ENCODE measurements around the gene ABCC3. TPM values are rescaled to one million over a fixed set of nuclear protein-coding genes. Genes with fewer than 3 reads are reported as not detected.

ABCC3 gene
- total RNA-seq, 6 experiments from 2014 or later, result 18.4 to 23.6 (median 21.3) TPM

GRCh38 chr17:50693036-50693682 is 58.5 kb downstream of the ABCC3 start:
- Mint-ChIP-seq H3K4me3 (peak overlapping the region; percentile 59), H3K36me3 (ENCODE audit: low read depth) (peaks cover 30% of the 10 kb centered on the region), H3K27me3 (ENCODE audit: insufficient read depth) (peaks cover 2% of the 10 kb centered on the region), H3K4me1 (ENCODE audit: low read depth) (peaks cover 69% of the 10 kb centered on the region), H3K9me3 (no peaks in the 10 kb centered on the region), H3K27ac (peak overlapping the region; percentile 65)
- TF ChIP-seq, protein P1, sequence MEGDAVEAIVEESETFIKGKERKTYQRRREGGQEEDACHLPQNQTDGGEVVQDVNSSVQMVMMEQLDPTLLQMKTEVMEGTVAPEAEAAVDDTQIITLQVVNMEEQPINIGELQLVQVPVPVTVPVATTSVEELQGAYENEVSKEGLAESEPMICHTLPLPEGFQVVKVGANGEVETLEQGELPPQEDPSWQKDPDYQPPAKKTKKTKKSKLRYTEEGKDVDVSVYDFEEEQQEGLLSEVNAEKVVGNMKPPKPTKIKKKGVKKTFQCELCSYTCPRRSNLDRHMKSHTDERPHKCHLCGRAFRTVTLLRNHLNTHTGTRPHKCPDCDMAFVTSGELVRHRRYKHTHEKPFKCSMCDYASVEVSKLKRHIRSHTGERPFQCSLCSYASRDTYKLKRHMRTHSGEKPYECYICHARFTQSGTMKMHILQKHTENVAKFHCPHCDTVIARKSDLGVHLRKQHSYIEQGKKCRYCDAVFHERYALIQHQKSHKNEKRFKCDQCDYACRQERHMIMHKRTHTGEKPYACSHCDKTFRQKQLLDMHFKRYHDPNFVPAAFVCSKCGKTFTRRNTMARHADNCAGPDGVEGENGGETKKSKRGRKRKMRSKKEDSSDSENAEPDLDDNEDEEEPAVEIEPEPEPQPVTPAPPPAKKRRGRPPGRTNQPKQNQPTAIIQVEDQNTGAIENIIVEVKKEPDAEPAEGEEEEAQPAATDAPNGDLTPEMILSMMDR (IDR thresholded peaks at IDR 0.05), result no peak
- DNase-seq, result peak; percentile 33

DNA sequence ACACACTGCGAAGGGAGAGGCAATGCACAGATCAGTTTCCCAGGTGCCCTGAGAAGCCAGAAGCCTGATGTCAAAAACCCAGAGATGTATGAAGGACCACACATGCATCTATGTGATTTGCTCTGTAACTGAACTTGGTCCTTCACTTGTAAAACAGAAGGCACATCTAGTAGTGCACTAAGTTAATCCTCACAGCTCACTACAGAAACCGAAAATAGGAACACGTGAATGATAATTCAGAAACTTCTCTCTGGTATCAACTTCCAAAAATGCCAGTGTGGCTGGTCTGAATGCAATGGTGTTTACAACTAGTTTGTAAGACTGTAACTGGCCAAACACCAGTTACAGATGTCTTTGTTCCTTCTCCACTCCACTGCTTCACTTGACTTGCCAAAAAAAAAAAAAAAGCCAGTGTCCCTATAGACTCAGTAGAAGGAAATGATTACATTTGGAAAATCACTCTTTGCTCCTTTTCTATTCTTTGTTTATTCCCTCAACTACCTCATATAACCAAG is 61.7 kb downstream of the ABCC3 start:
- Mint-ChIP-seq H3K27me3 (ENCODE audit: insufficient read depth) (no peaks in the 10 kb centered on the region; the same call in 1 of the 2 replicates), H3K4me1 (ENCODE audit: low read depth) (peaks cover 83% of the 10 kb centered on the region), H3K9me3 (no peaks in the 10 kb centered on the region), H3K4me3 (no peak overlapping the region), H3K27ac (peak overlapping the region; percentile 31; the same call in 1 of the 2 replicates), H3K36me3 (ENCODE audit: low read depth) (peaks cover 44% of the 10 kb centered on the region)
- no peak for DNase-seq
- TF ChIP-seq, protein P1 (IDR thresholded peaks at IDR 0.05), result no peak

DNA sequence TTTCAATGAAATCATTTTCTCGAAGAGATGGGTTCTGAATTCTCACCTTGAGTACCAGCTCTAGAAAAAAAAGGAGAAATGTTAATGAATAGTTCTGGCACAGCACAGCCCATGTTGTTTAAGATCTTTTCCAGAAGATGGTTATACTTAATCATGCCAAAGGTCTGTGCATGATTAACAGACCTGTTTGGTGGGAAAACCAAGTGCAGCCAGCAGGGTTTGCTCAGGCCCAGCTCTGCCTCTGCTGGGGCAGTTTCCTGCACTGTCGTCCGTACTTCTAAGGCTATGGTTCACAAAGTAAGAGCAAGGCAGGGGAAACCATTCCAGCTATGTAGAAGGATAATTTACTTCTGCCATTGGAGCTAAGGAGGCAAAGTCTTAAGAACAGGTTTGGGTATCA is 62.4 kb downstream of the ABCC3 start:
- peak overlapping the region; percentile 50; the same call in 1 of the 2 replicates for H3K27ac Mint-ChIP-seq
- H3K4me1 Mint-ChIP-seq (ENCODE audit: low read depth), result peaks cover 82% of the 10 kb centered on the region

DNA sequence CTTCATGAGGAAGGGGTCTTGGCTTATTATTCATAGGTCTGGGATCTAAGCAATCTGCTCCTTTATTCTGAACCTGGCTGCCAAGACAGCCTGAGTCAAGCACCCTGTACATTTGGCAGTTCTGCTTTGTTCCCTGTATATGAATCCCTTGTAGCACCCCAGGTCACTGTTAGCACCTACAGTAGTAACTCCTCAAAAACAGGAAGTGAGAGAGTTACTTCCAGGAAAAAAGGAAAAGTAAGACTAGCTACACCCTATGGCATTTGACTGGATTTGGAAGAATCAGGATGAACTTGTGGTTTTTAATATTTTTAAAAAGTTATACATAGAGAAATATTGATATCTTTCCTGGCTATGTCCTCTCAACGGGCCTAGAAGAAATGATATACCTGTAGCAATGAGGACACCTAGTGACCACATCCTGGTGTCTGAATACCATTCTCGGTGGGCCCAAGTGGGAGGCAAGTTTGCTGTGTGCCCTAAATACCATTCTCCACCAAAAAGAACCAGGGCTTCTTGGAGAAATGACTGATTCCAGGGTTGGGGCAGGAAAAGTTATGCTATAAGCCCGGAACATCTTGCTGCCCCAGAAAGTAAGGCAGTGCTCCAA is 63.1 kb downstream of the ABCC3 start:
- peaks cover 36% of the 10 kb centered on the region for H3K36me3 Mint-ChIP-seq (ENCODE audit: low read depth)
- H3K4me1 Mint-ChIP-seq (ENCODE audit: low read depth), result peaks cover 75% of the 10 kb centered on the region
- TF ChIP-seq, protein P1 (IDR thresholded peaks at IDR 0.05), result no peak
- H3K27me3 Mint-ChIP-seq (ENCODE audit: insufficient read depth), result no peaks in the 10 kb centered on the region; the same call in 1 of the 2 replicates
- no peaks in the 10 kb centered on the region for H3K9me3 Mint-ChIP-seq
- peak overlapping the region; percentile 50; the same call in 1 of the 2 replicates for H3K27ac Mint-ChIP-seq
- H3K4me3 Mint-ChIP-seq, result no peak overlapping the region
- no peak for DNase-seq

More for the DNA sequence above, 62.4 kb downstream of the ABCC3 start:
- TF ChIP-seq, protein P1 (IDR thresholded peaks at IDR 0.05), result no peak
- Mint-ChIP-seq H3K36me3 (ENCODE audit: low read depth) (peaks cover 43% of the 10 kb centered on the region), H3K27me3 (ENCODE audit: insufficient read depth) (no peaks in the 10 kb centered on the region; the same call in 1 of the 2 replicates), H3K9me3 (no peaks in the 10 kb centered on the region), H3K4me3 (no peak overlapping the region)
- DNase-seq, result no peak

DNA sequence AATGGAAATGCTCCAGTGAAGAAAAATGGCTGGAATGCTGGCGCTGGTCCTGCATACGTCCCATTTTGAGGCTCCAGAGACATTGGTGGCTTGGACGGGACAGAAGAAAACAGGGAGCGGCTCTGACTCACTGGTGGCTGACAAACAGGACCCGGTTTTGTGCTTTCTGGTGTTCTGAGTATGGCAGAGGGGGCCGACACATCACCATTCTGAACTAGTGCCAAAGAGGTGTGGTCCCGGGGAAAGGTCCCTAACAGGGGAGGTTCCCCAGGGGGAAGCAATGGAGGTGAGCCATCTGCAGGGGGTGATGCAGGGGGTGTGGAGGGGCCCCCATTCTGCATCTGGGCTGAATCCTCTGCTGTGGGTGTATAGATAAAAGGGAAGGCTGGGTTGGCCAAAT is 64.7 kb downstream of the ABCC3 start:
- peak overlapping the region; percentile 19; the same call in 1 of the 2 replicates for H3K4me3 Mint-ChIP-seq
- peaks cover 74% of the 10 kb centered on the region for H3K4me1 Mint-ChIP-seq (ENCODE audit: low read depth)
- DNase-seq, result peak; percentile 40
- peaks cover 40% of the 10 kb centered on the region for H3K36me3 Mint-ChIP-seq (ENCODE audit: low read depth)
- H3K27ac Mint-ChIP-seq, result peak overlapping the region; percentile 88
- TF ChIP-seq, protein P1 (IDR thresholded peaks at IDR 0.05), result no peak
- H3K9me3 Mint-ChIP-seq, result no peaks in the 10 kb centered on the region
- H3K27me3 Mint-ChIP-seq (ENCODE audit: insufficient read depth), result no peaks in the 10 kb centered on the region; the same call in 1 of the 2 replicates

Measured in HFFc6 (cell line).